ENCODE data around the gene COL6A5.
"Not testable (repeated sequence)": the region's sequence is repeated elsewhere in the genome, so short reads cannot be mapped to it uniquely, and the experiment has no call there.

Gene COL6A5, protein sequence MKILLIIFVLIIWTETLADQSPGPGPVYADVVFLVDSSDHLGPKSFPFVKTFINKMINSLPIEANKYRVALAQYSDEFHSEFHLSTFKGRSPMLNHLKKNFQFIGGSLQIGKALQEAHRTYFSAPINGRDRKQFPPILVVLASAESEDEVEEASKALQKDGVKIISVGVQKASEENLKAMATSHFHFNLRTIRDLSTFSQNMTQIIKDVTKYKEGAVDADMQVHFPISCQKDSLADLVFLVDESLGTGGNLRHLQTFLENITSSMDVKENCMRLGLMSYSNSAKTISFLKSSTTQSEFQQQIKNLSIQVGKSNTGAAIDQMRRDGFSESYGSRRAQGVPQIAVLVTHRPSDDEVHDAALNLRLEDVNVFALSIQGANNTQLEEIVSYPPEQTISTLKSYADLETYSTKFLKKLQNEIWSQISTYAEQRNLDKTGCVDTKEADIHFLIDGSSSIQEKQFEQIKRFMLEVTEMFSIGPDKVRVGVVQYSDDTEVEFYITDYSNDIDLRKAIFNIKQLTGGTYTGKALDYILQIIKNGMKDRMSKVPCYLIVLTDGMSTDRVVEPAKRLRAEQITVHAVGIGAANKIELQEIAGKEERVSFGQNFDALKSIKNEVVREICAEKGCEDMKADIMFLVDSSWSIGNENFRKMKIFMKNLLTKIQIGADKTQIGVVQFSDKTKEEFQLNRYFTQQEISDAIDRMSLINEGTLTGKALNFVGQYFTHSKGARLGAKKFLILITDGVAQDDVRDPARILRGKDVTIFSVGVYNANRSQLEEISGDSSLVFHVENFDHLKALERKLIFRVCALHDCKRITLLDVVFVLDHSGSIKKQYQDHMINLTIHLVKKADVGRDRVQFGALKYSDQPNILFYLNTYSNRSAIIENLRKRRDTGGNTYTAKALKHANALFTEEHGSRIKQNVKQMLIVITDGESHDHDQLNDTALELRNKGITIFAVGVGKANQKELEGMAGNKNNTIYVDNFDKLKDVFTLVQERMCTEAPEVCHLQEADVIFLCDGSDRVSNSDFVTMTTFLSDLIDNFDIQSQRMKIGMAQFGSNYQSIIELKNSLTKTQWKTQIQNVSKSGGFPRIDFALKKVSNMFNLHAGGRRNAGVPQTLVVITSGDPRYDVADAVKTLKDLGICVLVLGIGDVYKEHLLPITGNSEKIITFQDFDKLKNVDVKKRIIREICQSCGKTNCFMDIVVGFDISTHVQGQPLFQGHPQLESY (N-terminal part only)

DNA sequence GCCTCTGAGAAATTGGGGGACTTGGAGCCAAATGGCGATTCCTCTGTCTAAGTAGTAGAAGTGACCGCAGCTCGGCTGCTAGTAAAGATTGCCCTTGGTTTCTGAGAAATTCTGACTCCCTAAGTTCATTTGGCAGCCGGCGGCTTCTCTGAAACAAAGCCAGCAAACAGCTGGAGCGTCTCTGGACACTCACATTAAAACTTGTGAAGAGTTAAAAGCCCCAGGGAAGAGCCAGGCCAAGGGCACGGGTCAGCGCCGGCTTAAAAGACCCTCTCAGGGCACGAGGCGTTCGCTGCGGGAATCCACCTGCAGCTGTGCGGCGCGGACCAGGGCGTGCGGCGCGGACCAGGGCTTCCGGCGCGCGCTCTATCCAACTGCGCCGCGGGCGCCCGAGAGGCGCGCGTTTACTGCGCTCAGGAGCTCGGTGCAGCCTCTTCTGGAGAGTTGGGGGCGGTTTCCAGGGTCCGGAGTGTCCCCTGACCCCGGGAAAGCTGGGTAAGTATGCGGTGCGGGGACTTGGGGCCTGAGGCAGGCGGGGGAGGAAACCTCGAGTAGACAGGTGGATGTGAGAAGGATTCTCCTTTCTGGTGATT lies at the start of gene COL6A5:
Gene COL6A5 (plus strand): TSS at position 186 of the 593 bp plus-strand sequence. CDS start 27,967 bp downstream, outside the sequence.
- FAIRE-seq, result no peak
- no peak for DNase-seq (ENCODE audit: low spot score)

DNA sequence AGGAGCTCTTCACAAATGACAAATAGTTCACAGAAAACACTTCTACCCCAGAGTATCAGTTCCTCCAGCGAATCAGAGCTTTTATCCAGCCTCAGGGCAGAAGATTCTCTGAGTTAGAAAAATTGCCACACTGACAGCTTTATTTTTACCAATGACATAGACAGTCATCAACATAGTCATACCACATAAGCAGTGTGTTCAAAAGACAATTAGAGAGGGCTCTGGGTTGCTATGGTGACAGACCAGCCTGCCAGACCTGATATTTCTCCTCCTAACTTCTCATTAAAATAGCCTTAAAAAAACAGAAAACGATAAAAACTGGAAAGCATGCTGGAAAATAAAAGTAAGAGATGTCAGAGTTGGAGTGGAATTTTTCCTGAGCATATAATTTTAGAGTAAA lies 45.9 kb upstream of the COL6A5 start:
- DNase-seq (ENCODE audit: low spot score), result no peak
- FAIRE-seq, result no peak

DNA sequence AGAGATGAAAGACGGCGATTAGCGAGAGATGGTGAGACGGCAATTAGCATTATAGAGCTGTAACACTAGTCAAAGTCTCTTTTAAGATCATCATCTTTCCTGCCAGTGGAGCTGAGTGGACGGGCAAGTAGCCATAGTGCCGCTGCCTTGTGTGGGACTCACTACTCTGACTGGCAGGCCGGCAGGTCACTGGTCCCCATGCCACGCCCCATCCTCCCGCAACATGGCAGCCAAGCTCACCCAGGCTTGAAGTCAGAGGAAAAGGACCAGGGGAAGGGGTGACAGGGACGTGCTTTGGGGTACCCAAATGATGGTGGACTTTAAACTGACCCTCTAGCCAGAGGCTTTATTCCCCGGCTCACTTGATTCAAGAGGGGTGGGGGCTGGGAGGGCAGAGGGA lies 44.6 kb upstream of the COL6A5 start:
- DNase-seq (ENCODE audit: low spot score) (no peak), FAIRE-seq (no peak)

DNA sequence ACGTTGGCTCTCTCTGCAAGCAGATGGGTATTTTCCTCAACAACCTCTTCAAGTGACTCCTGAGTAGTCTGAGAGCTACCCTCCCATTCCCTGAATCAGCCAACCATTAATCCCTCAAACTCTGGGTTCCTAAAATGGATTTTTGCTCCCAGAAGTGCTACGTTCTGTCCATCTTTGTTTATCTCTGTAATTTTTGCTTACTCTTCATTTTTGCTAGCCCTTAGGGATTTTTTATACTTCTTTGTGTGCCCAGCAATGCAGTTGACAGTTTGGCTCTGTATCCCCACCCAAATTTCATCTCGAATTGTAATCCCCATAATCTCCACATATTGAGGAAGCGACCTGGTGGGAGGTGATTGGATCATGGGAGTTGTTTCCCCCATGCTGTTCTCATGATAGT lies 35.4 kb upstream of the COL6A5 start:
- DNase-seq (ENCODE audit: low spot score), result no peak
- no peak for FAIRE-seq

DNA sequence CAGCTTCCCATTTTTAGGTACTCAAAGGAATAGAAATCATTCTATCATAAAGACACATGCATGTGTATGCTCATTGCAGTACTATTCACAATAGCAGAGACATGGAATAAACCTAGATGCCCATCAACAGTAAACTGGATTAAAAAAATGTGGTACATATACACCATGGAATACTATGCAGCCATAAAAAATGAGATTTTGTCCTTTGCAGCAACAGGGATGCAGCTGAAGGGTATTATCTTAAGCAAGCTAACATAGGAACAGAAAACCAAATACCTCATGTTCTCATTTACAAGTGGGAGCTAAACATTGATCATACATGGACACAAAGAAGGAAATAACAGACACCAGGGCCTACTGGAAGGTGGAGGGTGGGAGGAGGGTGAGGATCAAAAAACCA lies 33.1 kb upstream of the COL6A5 start:
- FAIRE-seq, result no peak

DNA sequence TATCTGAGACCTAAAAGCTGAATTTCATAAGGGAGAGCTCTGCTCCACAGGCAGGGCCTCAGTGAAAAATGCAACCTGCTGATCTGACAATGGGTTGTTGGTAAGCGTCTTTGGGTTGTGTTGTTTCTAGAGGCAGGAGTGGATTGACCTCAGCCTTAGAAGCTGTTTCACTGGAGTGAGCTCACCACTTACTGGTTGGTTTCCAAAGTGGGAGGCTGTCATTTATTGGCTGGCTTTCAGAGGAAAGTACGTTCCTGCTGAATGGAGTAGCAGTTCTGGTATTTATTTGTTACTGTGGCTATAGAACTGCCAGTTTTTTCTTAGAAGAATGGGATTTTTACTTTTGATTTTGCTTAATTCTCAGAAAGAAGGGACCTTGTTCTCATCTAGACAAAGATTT lies 29.3 kb upstream of the COL6A5 start:
- FAIRE-seq (no peak), DNase-seq (ENCODE audit: low spot score) (no peak)

More for the DNA sequence above, 33.1 kb upstream of the COL6A5 start:
- DNase-seq (ENCODE audit: low spot score), result no peak

DNA sequence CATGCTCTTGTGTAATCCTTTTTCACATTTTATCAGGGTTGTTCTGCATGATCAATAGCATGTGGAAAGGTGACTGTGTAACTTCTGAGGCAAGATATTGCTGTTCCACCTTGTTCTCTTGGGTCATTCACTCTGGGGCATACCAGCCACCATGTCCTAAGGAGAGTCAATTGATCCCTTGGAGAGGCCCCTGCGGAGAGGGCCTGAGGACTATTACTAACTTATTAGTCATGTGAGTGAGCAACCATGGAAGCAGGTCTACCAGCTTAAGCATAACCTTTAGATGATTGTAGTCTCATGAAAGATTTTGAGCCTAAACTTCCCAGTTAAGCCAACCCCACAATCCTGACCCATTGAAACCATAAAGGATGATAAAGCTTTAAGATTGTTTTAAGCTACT lies 22.0 kb upstream of the COL6A5 start:
- FAIRE-seq, result no peak
- peak; percentile 27 for DNase-seq (ENCODE audit: low spot score)

DNA sequence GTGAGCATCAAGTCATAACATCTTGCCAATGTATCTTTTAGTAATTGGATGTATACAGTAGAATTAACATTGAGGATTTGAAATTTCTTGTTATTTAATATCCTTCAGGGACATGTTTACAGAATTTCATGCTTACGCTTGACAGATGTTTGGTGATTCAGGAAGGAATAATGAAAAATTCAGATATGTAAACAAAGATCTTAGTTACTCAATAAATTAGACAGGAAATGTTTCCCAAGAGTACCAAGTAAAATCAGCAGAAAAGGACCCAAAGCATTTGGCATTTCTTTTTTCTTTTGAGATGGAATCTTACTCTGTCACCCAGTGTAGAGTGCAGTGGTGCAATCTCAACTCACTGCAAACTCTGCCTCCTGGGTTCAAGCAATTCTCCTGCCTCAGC lies 4.7 kb upstream of the COL6A5 start:
- DNase-seq (ENCODE audit: low spot score) (no peak), FAIRE-seq (no peak)

DNA sequence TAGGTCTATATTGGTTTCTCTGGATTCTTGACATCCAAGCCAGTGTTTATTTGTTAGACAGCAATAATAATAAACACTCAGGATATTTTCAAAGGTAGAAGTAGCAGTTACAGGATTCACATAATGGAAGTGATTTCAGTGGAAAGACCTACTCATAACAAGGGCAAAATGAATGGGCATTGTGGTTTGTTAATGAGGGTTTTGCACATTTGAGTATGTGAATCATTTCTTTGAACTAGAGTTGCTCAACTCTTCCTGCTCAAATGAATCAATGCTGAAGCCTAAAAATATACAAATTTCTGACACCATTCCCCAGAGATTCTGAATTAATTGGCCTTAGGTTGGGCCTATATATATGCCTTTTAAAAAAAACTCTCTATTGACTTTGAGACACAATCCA lies 4.1 kb upstream of the COL6A5 start:
- FAIRE-seq, result no peak
- DNase-seq (ENCODE audit: low spot score), result no peak

DNA sequence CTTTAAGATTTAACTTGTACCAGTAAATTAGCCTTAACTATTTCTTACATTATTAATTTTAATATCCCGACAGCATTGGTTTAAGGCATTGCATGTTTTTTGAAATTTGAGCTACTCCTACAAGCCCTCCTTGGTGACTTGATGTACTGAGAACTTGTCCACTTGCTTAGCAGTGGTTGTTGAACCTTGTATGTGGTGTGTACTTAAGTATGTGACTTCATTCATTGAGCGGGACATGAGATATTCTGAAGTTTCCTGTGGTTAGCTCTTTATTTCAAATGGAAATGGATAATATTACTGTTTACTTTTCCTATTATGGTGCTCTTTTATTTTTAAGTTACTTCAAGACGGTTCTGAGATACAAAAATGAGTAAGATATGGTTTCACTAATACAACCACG lies 3.6 kb upstream of the COL6A5 start:
- DNase-seq (ENCODE audit: low spot score), result no peak
- no peak for FAIRE-seq

DNA sequence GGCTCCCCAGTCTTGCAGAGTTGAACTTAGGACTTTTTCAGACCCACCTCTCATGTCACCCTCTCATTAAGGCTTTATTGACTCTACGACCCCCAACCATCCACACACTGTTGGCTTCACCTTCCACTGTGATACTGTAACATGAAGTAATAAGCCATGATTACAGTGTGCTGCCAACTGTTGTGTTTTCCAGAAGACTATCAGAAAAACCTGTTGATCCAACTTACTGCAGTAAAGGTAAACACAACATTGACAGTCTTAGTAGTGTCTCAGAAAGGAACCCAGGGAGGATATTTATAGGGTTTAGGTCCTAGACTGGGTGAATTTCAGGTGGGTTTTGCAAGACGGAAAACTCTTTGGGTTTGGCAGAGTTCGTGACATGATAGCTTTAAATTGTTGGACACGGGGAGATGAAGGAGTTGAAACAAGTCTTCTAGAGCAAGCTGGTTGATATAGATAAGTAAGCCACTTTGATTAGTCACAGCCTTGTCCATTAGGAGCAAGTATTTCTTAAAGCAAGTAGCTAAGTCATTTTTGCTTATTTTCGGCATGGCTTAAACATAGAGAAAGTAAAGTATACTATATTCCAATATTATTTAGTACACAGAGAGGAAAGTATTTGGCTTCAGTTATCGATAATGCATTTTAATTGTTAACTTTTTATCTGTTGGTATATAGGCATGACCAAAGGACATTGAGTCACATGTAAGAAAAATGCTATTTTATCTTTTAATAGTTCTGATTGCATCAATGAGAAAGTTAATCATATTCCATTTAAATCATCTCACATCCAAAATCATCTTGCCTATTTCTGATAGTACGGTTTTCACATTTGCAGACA lies 2.4 kb upstream of the COL6A5 start:
- no peak for DNase-seq (ENCODE audit: low spot score)
- FAIRE-seq, result no peak

DNA sequence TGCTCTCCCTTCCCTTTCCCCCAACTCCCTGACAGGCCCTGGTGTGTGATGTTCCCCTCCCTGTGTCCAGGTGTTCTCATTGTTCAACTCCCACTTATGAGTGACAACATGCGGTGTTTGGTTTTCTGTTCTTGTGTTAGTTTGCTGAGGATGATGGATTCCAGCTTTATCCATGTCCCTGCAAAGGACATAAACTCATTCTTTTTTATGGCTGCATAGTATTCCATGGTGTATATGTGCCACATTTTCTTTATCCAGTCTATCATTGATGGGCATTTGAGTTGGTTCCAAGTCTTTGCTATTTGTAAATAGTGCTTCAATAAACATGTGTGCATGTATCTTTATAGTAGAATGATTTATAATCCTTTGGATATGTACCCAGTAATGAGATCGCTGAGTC lies 2.8 kb downstream of the COL6A5 start:
- FAIRE-seq; DNase-seq (ENCODE audit: low spot score): not testable (repeated sequence)

DNA sequence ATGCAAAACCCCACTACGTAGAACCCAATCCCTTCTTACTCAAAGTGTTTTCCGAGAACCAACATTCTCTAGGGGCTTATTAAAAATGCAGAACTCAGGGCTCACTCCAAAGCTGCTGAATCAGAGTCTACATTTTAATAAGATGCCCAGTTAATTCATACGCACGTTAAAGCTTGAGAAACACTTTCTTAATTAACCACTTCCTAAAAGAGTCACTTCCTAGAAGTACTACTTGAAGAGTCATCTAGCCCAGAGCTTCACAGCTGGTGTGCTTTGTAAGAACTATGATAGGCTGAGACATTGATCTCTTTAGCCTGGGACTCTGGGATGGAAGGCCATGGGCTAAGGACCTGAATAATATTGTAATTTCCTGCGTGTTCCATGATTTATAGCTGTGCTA lies 9.0 kb downstream of the COL6A5 start:
- FAIRE-seq, result no peak

DNA sequence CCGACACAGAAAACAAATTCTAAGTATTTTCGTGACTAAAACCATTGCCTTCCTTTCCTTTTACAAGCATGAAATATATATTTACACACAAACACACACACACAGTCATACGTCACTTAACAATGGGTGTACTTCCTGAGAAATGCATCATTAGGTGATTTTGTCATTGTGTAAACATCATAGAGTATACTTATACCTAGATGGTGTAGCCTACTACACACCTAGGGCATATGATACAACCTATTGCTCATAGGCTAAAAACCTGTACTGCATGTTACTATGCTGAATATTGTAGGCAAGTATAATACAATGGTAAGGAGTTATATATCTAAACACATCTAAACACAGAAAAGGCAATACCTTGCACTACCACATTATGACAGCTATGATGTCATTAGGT lies 28.6 kb downstream of the COL6A5 start:
- no peak for FAIRE-seq
- no peak for DNase-seq (ENCODE audit: low spot score)

More for the DNA sequence above, 9.0 kb downstream of the COL6A5 start:
- no peak for DNase-seq (ENCODE audit: low spot score)

DNA sequence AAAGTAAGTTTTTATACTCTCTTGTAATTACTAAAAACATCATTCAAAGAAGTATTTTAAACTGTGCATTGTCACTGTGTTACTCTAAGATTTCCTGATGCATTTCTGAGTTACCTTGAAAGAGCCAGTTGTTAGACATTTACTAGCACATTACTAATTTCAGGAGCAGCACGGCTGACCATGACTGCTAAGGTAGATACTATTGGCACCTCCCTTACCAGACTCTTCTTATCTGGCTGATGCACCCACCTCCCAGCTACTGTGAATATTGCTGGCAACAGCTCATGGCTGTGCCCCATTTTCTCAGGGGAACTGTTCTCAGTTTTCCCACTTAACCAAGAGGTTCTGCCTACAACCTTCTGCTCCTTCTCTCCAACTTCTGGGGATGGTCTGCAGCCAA lies 29.4 kb downstream of the COL6A5 start:
- no peak for DNase-seq (ENCODE audit: low spot score)
- no peak for FAIRE-seq

DNA sequence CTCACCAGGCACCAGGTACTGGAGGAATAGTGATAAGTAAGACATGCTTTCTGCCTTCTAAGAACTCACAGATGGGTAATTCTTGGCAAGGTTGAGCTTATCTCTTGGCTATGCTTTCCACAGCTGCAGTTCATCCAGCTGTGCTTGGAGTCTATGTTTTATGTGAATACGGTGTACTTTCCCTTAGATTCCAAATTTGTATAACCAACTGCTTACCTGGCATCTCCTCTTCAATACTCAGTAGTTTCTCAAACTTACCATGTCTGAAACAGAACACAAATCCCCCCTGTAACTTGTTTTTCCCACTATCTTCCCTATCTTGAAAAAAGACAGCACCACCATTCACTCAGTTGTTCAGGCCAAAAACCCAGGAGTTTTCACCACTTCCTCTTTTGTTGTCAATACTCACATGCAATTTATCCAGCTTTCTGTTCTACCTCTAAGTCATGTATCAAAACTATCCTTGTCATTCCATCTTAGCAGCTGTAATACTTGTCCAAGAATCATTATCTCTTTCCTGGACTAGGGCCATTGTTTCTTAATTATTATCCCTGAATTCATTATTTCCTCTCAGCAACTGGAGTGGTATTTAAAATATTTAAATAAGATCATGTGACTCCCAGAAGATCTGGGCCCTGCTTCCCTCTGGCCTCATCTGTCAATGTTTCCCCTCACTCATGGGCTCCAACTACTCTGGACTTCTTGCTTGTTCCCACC lies 32.6 kb downstream of the COL6A5 start:
- DNase-seq (ENCODE audit: low spot score), result no peak
- no peak for FAIRE-seq

DNA sequence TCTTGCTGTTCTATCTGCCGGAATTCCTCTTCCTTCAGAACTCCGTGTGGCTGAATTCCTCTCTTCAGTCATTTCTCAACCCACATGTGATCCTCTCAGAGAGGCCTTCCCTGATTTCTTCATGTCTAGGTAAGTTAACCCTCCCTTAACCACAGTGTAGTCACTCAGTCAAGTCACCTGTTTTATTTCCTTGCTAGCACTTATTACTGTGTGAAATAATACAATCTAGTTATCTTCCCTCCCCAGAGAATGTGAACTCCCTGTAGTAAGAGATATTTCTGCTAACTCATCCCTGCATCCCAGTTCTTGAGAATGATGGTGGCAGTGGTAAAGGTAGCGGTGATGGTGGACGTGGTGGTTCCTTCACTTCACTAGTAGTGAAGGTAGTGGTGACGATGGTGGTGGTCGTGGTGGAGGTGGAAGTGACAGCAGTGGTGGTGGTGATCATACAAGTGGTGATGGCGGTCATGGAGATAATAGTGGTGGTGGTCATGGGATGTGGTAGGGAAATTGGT lies 33.3 kb downstream of the COL6A5 start:
- FAIRE-seq (no peak), DNase-seq (ENCODE audit: low spot score) (no peak)

DNA sequence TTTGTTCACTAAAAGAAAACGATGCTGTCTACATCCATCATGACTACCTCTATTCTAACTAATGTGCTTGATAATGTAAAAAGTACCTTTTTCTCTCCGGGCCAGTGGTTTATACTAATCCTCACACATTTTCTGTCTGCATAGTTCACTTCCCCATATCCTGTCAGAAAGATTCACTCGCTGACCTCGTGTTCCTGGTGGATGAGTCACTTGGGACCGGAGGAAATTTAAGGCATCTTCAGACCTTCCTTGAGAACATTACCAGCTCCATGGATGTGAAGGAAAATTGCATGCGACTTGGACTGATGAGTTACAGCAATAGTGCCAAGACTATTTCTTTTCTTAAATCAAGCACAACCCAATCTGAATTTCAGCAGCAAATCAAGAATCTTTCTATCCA lies 33.8 kb downstream of the COL6A5 start:
- FAIRE-seq, result no peak

DNA sequence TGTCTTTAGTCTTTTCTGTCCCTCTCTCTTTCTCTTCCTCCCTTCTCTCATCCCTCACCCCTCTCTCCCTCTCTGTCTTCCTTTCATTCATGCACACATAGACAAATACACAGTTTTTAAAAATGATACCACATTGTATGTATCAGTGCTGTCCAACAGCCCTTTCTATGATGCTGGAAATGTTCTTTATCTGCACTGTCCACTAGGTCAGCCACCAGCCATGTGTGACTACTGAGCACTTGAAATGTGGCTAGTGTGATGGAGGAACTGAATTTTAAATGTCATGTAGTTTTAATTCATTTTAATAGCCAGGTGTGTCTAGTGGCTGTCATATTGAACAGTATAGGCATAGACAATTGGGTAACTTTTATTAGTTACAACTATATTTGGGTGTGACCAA lies 34.9 kb downstream of the COL6A5 start:
- DNase-seq (ENCODE audit: low spot score) (no peak), FAIRE-seq (no peak)

More for the DNA sequence above, 33.8 kb downstream of the COL6A5 start:
- DNase-seq (ENCODE audit: low spot score), result peak; percentile 34

DNA sequence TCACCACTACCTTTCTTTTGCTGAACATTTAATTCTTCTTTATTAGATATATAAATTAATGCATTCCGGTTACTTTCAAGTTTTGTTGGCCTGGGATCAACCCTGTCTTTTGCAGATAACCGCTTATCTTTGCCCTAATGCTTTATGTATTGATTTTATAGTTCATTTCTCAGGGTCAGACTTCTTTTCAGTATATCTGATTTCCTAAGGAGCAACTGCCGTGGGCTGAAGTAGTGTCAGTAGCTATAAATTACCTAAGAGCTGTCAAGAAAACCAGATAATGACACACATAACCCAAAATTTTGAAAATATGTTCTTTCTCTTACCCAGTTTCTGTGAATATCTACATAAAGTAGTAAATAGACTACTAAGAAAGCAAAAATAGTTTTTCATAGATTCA lies 38.0 kb downstream of the COL6A5 start:
- DNase-seq (ENCODE audit: low spot score) (no peak), FAIRE-seq (no peak)
